Esophagus squamous epithelium (tissue), 5 donors: ENCODE data around the gene FAM241A. TPM values are rescaled to one million over a fixed set of nuclear protein-coding genes. Genes with fewer than 3 reads are reported as not detected.

ENCODE experiments used
- DNase-seq: peaks from one replicate; lab custom pipeline; 2025; lab: John Stamatoyannopoulos, UW
- H3K27ac ChIP-seq, 4 donors: fragments of 200-600 bp; sonication (generic); one replicate each; pipeline ENCODE4 v1.5.1; 2016 to 2019; ENCODE audit warnings: mild to moderate bottlenecking in 1 of 4
- H3K27me3 ChIP-seq, 4 donors: fragments of 200-600 bp; sonication (generic); 1 replicate in 3 of 4; 2 replicates in 1 of 4; pipeline versions ENCODE4 v1.5.1 to v1.6.0; 2017 to 2021; ENCODE audit warnings: antibody characterized with exemption in 1 of 4
- H3K36me3 ChIP-seq, 3 donors: fragments of 200-600 bp; sonication (generic); one replicate each; pipeline ENCODE4 v1.5.1; 2016 to 2019
- H3K4me1 ChIP-seq, 3 donors: fragments of 200-600 bp; sonication (generic); one replicate each; pipeline ENCODE4 v1.5.1; 2017 to 2019
- H3K4me3 ChIP-seq, 4 donors: fragments of 200-600 bp; sonication (generic); 1 replicate in 3 of 4; 2 replicates in 1 of 4; pipeline ENCODE4 v1.5.1; 2016 to 2019; ENCODE audit warnings: mild to moderate bottlenecking in 2 of 4, moderate library complexity in 1 of 4
- H3K9me3 ChIP-seq, 3 donors: fragments of 200-600 bp; sonication (generic); one replicate each; pipeline ENCODE4 v1.5.1; 2016 to 2019
- CTCF ChIP-seq, 6 experiments: fragments of 450-650 bp in 4 of 6; fragments of 200-600 bp in 2 of 6; sonication (generic) in 2 of 6; IDR thresholded peaks; one replicate each; pipeline ENCODE4 v1.5.1; 2016 to 2019; ENCODE audit warnings: antibody characterized with exemption in 6 of 6, mild to moderate bottlenecking in 4 of 6, moderate library complexity in 4 of 6
- POLR2A ChIP-seq, 4 donors: fragments of 450-650 bp; IDR thresholded peaks; one replicate each; pipeline ENCODE4 v1.6.1; 2017; ENCODE audit warnings: antibody characterized with exemption in 4 of 4, mild to moderate bottlenecking in 4 of 4, moderate library complexity in 3 of 4
- WGBS, 2 donors: methylation state at CpG; one replicate each; pipeline ENCODE4 v1.1.5; 2018; 5-methylcytosine and 5-hydroxymethylcytosine counted together
- intact Hi-C: fragments of 100-400 bp; cut with DNase I; formaldehyde crosslinking; loops from one replicate; pipeline ENCODE4 v1.15.0; 2022
- total RNA-seq, 4 donors: library from RNA; depleted of rRNA; stranded (reverse); fragments of >200 nt; gene quantifications; one replicate each; pipeline ENCODE4 v1.1.0, GENCODE V29; 2016
- donor health status: DM: yes; HTN: yes; CAD: no.

FAM241A gene
- total RNA-seq, 4 donors from 2014 or later = 1.3 to 4.7 (median 4.0) TPM

GRCh38 chr4:112120021-112120420 is 25.2 kb upstream of the FAM241A start:
- DNase-seq = no peak
- intact Hi-C loops = no loop called here
- WGBS, 2 donors = 76 to 96% methylated on average over 2 of the region's 2 CpGs
- Histone ChIP-seq H3K27me3 (no peaks in the 10 kb centered on the region), H3K36me3 (no peaks in the 10 kb centered on the region), H3K4me3 (no peak overlapping the region), H3K9me3 (no peaks in the 10 kb centered on the region), H3K27ac (no peak overlapping the region), H3K4me1 (peaks cover 0 to 7% (median 0%) of the 10 kb centered on the region in 3 donors)
- TF ChIP-seq CTCF (IDR thresholded peaks at IDR 0.05) (no peak), POLR2A (IDR thresholded peaks at IDR 0.05) (no peak)

- Histone ChIP-seq H3K36me3 (no peaks in the 10 kb centered on the region), H3K27me3 (no peaks in the 10 kb centered on the region), H3K9me3 (no peaks in the 10 kb centered on the region), H3K27ac (no peak overlapping the region), H3K4me3 (no peak overlapping the region), H3K4me1 (peaks cover 0 to 13% (median 0%) of the 10 kb centered on the region in 3 donors)
- 71 to 75% methylated on average over 3 of the region's 3 CpGs for WGBS, 2 donors
- TF ChIP-seq CTCF (IDR thresholded peaks at IDR 0.05) = no peak
- no peak for TF ChIP-seq POLR2A (IDR thresholded peaks at IDR 0.05)
- intact Hi-C loops = no loop called here
- DNase-seq = no peak
Observed at GRCh38 chr4:112125416-112125815, 19.8 kb upstream of the FAM241A start.

- H3K36me3 ChIP-seq = no peaks in the 10 kb centered on the region
- no peaks in the 10 kb centered on the region for H3K9me3 ChIP-seq
- no peak for DNase-seq
- no peak overlapping the region for H3K4me3 ChIP-seq
- no peak overlapping the region for H3K27ac ChIP-seq
- 57 to 86% methylated on average over 2 of the region's 2 CpGs for WGBS, 2 donors
- intact Hi-C loops = no loop called here
- TF ChIP-seq CTCF (IDR thresholded peaks at IDR 0.05) = no peak
- no peak for TF ChIP-seq POLR2A (IDR thresholded peaks at IDR 0.05)
- peaks cover 0 to 6% (median 0%) of the 10 kb centered on the region in 3 donors for H3K4me1 ChIP-seq
- no peaks in the 10 kb centered on the region for H3K27me3 ChIP-seq
Observed at GRCh38 chr4:112127048-112127637, 18.1 kb upstream of the FAM241A start.

- H3K9me3 ChIP-seq = no peaks in the 10 kb centered on the region
- H3K4me1 ChIP-seq = peaks cover 0 to 6% (median 0%) of the 10 kb centered on the region in 3 donors
- intact Hi-C loops = no loop called here
- TF ChIP-seq CTCF (IDR thresholded peaks at IDR 0.05) = no peak
- no peak for TF ChIP-seq POLR2A (IDR thresholded peaks at IDR 0.05)
- WGBS, 2 donors = 58 to 70% methylated on average over 3 of the region's 3 CpGs
- H3K36me3 ChIP-seq = no peaks in the 10 kb centered on the region
- H3K4me3 ChIP-seq = no peak overlapping the region
- no peak overlapping the region for H3K27ac ChIP-seq
- no peaks in the 10 kb centered on the region for H3K27me3 ChIP-seq
- DNase-seq = no peak
Observed at GRCh38 chr4:112127803-112128202, 17.5 kb upstream of the FAM241A start.

- TF ChIP-seq CTCF (IDR thresholded peaks at IDR 0.05) (no peak), POLR2A (IDR thresholded peaks at IDR 0.05) (no peak)
- Histone ChIP-seq H3K27me3 (no peaks in the 10 kb centered on the region), H3K4me1 (peaks cover 0 to 6% (median 0%) of the 10 kb centered on the region in 3 donors), H3K9me3 (no peaks in the 10 kb centered on the region), H3K36me3 (no peaks in the 10 kb centered on the region), H3K4me3 (no peak overlapping the region), H3K27ac (no peak overlapping the region)
- 64 to 75% methylated on average over 2 of the region's 2 CpGs for WGBS, 2 donors
- intact Hi-C loops = no loop called here
- DNase-seq = no peak
Observed at GRCh38 chr4:112128452-112128851, 16.8 kb upstream of the FAM241A start.
